ENCODE measurements around the gene MAP1S. TPM values are rescaled to one million over a fixed set of nuclear protein-coding genes. Genes with fewer than 3 reads are reported as not detected.
"Not testable (repeated sequence)": the region's sequence is repeated elsewhere in the genome, so short reads cannot be mapped to it uniquely, and the experiment has no call there.

Gene MAP1S
- polyA plus RNA-seq, 1 of the 3 experiments (the other 2 are of a cell fraction), result 18.4 TPM

DNA sequence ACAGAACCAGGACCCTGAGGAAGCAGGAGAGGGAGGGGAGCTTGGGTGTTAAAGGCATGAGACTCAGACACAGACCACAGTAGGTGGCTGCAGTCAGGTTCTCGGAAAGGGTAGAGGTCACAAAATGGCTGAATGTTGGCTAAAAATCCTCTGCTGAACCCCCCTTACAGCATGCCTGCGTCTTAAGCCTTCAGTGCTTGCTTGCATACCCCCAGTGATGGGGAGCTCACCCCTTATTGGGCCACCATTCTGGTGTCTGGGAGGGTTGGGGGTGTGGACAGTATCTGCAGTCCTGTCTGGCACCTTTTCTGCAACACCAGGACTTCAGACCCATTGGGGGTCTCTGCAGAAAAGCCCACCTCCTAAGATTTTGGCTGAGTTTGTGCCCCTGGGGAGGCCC lies 61.5 kb downstream of the MAP1S start:
- CTCF ChIA-PET, result interaction anchor here (1.5 to 1.9 kb wide), 2 partner anchors 75 to 76 kb away, joined by 4 to 7 read pairs; no protein-coding TSS in a partner anchor
- H3K4me3 ChIP-seq (ENCODE audit: low read depth in 2 of 2, low read length in 1 of 2), result no peak overlapping the region
- no peak overlapping the region for H3K27ac ChIP-seq (ENCODE audit: low read depth in 2 of 2, low read length in 1 of 2)
- POLR2A ChIA-PET, result no interaction called here
- TF ChIP-seq EZH2phosphoT487 (IDR thresholded peaks at IDR 0.05; ENCODE audit: borderline replicate concordance, low read depth) (no peak), SMC3 (IDR thresholded peaks at IDR 0.05; ENCODE audit: low read depth, low read length) (no peak), FOXM1 (IDR thresholded peaks at IDR 0.05; ENCODE audit: low read depth) (no peak), TCF12 (IDR thresholded peaks at IDR 0.05) (no peak), CHD2 (IDR thresholded peaks at IDR 0.05; ENCODE audit: low read length, partially characterized antibody) (no peak)
- TF ChIP-seq, protein P1, sequence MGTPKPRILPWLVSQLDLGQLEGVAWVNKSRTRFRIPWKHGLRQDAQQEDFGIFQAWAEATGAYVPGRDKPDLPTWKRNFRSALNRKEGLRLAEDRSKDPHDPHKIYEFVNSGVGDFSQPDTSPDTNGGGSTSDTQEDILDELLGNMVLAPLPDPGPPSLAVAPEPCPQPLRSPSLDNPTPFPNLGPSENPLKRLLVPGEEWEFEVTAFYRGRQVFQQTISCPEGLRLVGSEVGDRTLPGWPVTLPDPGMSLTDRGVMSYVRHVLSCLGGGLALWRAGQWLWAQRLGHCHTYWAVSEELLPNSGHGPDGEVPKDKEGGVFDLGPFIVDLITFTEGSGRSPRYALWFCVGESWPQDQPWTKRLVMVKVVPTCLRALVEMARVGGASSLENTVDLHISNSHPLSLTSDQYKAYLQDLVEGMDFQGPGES (IDR thresholded peaks at IDR 0.05; ENCODE audit: low read depth, low read length), result no peak
- TF ChIP-seq, protein P2, sequence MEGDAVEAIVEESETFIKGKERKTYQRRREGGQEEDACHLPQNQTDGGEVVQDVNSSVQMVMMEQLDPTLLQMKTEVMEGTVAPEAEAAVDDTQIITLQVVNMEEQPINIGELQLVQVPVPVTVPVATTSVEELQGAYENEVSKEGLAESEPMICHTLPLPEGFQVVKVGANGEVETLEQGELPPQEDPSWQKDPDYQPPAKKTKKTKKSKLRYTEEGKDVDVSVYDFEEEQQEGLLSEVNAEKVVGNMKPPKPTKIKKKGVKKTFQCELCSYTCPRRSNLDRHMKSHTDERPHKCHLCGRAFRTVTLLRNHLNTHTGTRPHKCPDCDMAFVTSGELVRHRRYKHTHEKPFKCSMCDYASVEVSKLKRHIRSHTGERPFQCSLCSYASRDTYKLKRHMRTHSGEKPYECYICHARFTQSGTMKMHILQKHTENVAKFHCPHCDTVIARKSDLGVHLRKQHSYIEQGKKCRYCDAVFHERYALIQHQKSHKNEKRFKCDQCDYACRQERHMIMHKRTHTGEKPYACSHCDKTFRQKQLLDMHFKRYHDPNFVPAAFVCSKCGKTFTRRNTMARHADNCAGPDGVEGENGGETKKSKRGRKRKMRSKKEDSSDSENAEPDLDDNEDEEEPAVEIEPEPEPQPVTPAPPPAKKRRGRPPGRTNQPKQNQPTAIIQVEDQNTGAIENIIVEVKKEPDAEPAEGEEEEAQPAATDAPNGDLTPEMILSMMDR (IDR thresholded peaks at IDR 0.05), result no peak
- TF ChIP-seq, protein P3, sequence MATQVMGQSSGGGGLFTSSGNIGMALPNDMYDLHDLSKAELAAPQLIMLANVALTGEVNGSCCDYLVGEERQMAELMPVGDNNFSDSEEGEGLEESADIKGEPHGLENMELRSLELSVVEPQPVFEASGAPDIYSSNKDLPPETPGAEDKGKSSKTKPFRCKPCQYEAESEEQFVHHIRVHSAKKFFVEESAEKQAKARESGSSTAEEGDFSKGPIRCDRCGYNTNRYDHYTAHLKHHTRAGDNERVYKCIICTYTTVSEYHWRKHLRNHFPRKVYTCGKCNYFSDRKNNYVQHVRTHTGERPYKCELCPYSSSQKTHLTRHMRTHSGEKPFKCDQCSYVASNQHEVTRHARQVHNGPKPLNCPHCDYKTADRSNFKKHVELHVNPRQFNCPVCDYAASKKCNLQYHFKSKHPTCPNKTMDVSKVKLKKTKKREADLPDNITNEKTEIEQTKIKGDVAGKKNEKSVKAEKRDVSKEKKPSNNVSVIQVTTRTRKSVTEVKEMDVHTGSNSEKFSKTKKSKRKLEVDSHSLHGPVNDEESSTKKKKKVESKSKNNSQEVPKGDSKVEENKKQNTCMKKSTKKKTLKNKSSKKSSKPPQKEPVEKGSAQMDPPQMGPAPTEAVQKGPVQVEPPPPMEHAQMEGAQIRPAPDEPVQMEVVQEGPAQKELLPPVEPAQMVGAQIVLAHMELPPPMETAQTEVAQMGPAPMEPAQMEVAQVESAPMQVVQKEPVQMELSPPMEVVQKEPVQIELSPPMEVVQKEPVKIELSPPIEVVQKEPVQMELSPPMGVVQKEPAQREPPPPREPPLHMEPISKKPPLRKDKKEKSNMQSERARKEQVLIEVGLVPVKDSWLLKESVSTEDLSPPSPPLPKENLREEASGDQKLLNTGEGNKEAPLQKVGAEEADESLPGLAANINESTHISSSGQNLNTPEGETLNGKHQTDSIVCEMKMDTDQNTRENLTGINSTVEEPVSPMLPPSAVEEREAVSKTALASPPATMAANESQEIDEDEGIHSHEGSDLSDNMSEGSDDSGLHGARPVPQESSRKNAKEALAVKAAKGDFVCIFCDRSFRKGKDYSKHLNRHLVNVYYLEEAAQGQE (IDR thresholded peaks at IDR 0.05; ENCODE audit: low read depth, low read length), result no peak
- H3K36me3 ChIP-seq (replicated peaks in 1 of 2; ENCODE audit: control insufficient read depth in 1 of 2, insufficient read depth in 2 of 2, low read length in 1 of 2), result no peaks in the 10 kb centered on the region
- no peaks in the 10 kb centered on the region for H3K9me3 ChIP-seq
- no peaks in the 10 kb centered on the region for H3K9me2 ChIP-seq
- DNase-seq, result no peak
- no peaks in the 10 kb centered on the region for H3K79me2 ChIP-seq (ENCODE audit: insufficient read depth)
- no peak overlapping the region for H3K9ac ChIP-seq
- peaks cover 0 to 3% of the 10 kb centered on the region in 2 experiments; a peak in 1 of 4 replicates for H3K4me1 ChIP-seq (ENCODE audit: control insufficient read depth in 1 of 2, insufficient read depth in 2 of 2, low read depth in 1 of 2, low read length in 1 of 2)
- WGBS (ENCODE audit: low lambda C conversion rate), result 86% methylated on average over 1 of the region's 2 CpGs
- no peaks in the 10 kb centered on the region for H3K27me3 ChIP-seq (ENCODE audit: insufficient read depth)
- no peak overlapping the region for H3K4me2 ChIP-seq
- no peaks in the 10 kb centered on the region for H4K20me1 ChIP-seq (ENCODE audit: insufficient read depth)
- no peaks in the 10 kb centered on the region for H3F3A ChIP-seq (replicated peaks; ENCODE audit: insufficient read depth)
- no peak overlapping the region for H2AFZ ChIP-seq (ENCODE audit: low read depth)

DNA sequence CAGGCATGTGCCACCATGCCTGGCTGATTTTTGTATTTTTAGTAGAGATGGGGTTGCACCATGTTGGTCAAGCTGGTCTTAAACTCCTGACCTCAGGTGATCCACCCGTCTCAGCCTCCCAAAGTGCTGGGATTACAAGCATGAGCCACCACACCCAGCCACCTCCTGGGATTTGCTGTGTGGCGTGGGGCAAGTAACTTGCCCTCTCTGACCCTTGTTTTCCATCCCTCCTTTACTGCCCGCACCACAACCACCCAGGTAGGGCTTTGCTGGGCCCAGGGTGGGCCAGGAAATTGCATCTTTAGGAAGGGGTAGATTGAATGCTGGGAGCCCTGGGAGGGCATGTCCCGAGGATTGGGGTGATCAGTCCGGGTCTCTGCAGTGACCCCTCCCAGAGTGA lies 64.4 kb downstream of the MAP1S start:
- H3K9ac ChIP-seq; H3F3A ChIP-seq (replicated peaks; ENCODE audit: insufficient read depth); H2AFZ ChIP-seq (ENCODE audit: low read depth); H3K9me3 ChIP-seq; H3K27ac ChIP-seq (ENCODE audit: low read depth in 2 of 2, low read length in 1 of 2); H3K4me3 ChIP-seq (ENCODE audit: low read depth in 2 of 2, low read length in 1 of 2); H3K79me2 ChIP-seq (ENCODE audit: insufficient read depth); DNase-seq; H3K4me1 ChIP-seq (ENCODE audit: control insufficient read depth in 1 of 2, insufficient read depth in 2 of 2, low read depth in 1 of 2, low read length in 1 of 2); H3K9me2 ChIP-seq; H3K4me2 ChIP-seq; H3K36me3 ChIP-seq (replicated peaks in 1 of 2; ENCODE audit: control insufficient read depth in 1 of 2, insufficient read depth in 2 of 2, low read length in 1 of 2); H3K27me3 ChIP-seq (ENCODE audit: insufficient read depth); H4K20me1 ChIP-seq (ENCODE audit: insufficient read depth): not testable (repeated sequence)
- ChIA-PET CTCF (interaction anchor here (0.8 to 3.5 kb wide), 23 partner anchors 9 to 177 kb away, joined by 3 to 32 read pairs (median 4); partner anchors contain the start of genes CCDC124 and RPL18A), POLR2A (interaction anchor here (1.0 to 1.2 kb wide), 2 partner anchors 72 to 178 kb away, joined by 3 to 4 read pairs; no protein-coding TSS in a partner anchor)
- 51% methylated on average over 2 of the region's 5 CpGs for WGBS (ENCODE audit: low lambda C conversion rate)

Other genes starting within 250 kb of the MAP1S start
- gene SLC27A1, start 249.0 kb upstream of the MAP1S start, polyA plus RNA-seq (2012; rRNA removed), result 15.0 and 16.8 TPM in 2 replicates
- gene PGLS, start 207.8 kb upstream of the MAP1S start, polyA plus RNA-seq (2012; rRNA removed), result 59.9 and 73.3 TPM in 2 replicates
- 75.9 and 83.8 TPM in 2 replicates for gene COLGALT1, start 163.8 kb upstream of the MAP1S start, polyA plus RNA-seq (2012; rRNA removed)
- 0.32 and 0.38 TPM in 2 replicates for gene UNC13A, start 31.1 kb upstream of the MAP1S start, polyA plus RNA-seq (2012; rRNA removed)
- 0.19 and 0.71 TPM in 2 replicates for gene FCHO1, start 32.0 kb downstream of the MAP1S start, polyA plus RNA-seq (2012; rRNA removed)
- not detected in 2 replicates for gene B3GNT3, start 75.7 kb downstream of the MAP1S start, polyA plus RNA-seq (2012; rRNA removed)
- 0.21 and 0.65 TPM in 2 replicates for gene INSL3, start 102.0 kb downstream of the MAP1S start, polyA plus RNA-seq (2012; rRNA removed)
- gene JAK3, start 128.5 kb downstream of the MAP1S start, polyA plus RNA-seq (2012; rRNA removed), result 1.3 and 2.0 TPM in 2 replicates
- 2,138 and 2,695 TPM in 2 replicates for gene RPL18A, start 140.4 kb downstream of the MAP1S start, polyA plus RNA-seq (2012; rRNA removed)
- gene SLC5A5, start 152.5 kb downstream of the MAP1S start, polyA plus RNA-seq (2012; rRNA removed), result 0.02 TPM in 2 replicates
- 157 and 231 TPM in 2 replicates for gene CCDC124, start 213.5 kb downstream of the MAP1S start, polyA plus RNA-seq (2012; rRNA removed)
- 2.7 and 3.6 TPM in 2 replicates for gene KCNN1, start 247.6 kb downstream of the MAP1S start, polyA plus RNA-seq (2012; rRNA removed)

All from SK-N-SH (cell line).